SW 1271 (cell line): ENCODE data around the gene OAT.
"Not testable (repeated sequence)": the region's sequence is repeated elsewhere in the genome, so short reads cannot be mapped to it uniquely, and the experiment has no call there.

ENCODE experiments used
- DNase-seq, 2 experiments: peaks; one replicate each; lab custom pipeline; 2025; lab: John Stamatoyannopoulos, UW

Gene OAT

DNA sequence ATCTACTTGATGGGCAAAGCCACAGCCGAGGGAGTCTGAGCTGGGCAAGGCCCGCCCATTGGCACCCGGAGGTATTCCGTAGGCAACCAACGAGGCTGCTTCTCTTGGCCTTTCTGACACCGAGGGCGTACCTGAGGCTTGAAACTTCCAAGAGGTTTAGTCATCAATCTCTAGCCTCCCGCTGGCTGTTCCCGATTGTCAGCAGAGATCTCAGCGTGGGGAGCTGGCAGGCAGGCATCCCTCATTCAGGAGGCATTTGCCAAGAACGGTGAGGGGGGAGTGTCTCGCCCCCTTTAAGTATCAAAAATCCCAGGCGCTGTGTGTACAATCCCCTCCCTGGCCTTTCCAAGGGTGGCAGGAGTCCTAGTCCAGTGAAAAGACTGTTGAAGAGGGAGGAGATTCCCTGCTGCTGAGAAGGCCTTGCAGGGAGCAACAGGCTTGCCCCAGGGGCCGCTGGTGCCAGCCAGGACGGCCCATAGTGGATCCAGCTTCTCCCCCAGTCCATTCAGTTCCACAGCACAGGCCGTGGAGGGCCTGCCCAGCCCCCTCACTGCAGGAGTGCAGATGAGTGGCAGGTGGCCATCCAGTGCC, 39.7 kb downstream of the OAT start:
- DNase-seq: no peak

DNA sequence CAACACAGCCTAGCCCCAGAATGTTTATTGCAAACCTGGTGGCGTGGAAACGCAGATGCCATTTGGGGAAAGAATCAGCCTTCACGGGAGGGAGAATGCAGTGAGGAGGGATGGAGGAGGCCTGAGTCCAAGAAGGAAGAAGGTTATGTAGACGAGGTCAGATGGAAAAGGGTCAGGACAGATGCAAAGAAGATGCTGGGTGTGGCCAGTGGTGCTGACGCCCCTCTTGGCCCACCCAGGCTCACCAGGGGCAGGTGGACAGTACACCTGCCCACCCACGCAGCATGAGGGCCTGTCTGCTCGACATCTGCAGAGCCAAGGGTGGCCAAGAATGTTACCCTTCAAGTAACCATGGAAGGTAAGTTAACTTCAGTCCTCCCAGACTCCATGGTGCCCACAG, 40.5 kb downstream of the OAT start:
- DNase-seq: no peak

DNA sequence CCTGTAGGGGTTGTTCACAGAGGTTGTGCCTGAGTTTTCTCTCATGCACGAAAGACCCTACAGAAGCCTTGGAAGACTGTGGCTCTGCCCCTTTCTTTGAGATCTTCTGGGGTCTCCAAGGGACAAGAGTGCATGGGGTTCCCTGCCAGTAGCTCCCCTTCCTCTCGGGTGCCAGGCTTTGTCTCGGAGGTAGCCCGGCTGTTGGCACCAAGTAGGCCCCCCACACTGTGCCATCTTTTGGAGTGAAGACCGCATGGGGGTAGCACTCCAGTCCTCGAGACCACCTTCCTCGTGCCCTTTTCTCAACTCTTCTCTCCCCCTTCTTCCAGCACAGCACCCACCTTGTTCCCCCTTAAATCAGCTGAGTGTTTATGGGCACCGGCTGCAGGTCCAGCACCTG, 41.6 kb downstream of the OAT start:
- no peak for DNase-seq

DNA sequence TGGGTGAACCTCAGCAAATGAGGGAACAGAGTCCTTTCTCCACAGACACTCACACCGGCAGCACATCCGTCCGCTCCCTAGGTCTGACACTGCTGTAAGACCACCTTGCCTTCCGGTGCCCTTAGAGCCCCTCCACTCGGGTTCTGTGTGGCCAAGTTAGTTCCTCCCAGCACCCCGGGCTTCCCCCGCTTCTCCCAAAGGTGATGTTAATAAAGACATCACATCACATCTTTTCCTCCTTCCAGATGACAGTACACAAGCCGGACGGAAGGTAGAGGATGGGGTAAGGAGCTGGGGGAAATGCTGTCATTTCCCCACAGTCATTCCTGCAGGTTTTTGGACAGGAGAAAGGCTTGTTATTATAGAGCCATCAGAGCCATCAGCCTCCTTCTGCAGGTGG, 42.3 kb downstream of the OAT start:
- DNase-seq: no peak

DNA sequence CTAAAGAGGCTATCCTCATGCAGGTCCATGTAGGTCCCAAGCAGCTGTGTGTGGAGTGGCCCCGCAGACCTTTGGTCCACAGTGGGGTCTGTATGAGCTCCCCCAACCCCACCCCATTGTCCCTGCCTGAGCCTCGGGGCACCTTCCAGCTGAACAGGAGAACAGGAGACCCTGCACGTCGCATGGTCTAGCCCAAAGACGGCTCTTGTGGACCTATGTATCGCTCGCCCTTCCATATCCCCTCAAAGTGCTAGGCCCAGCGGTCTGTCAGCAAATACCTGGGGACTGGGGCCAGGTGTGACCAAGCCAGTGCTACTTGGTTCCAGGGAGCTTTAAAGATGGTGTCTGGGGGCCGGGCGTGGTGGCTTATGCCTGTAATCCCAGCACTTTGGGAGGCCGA, 43.0 kb downstream of the OAT start:
- DNase-seq: no peak

DNA sequence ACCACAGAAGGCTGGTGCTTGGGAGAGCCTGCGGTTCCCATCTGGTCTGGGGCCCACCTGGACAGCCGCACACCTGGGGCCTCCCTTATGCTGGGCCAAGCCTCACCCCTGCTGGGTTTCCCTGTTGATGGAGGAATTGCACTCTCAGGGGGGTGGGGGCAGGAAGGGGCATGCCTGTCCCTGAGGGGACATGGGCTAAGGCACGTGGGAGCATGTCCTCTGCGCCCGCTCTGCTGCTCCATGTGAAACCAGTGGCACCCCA, 43.4 kb downstream of the OAT start:
- DNase-seq: no peak

DNA sequence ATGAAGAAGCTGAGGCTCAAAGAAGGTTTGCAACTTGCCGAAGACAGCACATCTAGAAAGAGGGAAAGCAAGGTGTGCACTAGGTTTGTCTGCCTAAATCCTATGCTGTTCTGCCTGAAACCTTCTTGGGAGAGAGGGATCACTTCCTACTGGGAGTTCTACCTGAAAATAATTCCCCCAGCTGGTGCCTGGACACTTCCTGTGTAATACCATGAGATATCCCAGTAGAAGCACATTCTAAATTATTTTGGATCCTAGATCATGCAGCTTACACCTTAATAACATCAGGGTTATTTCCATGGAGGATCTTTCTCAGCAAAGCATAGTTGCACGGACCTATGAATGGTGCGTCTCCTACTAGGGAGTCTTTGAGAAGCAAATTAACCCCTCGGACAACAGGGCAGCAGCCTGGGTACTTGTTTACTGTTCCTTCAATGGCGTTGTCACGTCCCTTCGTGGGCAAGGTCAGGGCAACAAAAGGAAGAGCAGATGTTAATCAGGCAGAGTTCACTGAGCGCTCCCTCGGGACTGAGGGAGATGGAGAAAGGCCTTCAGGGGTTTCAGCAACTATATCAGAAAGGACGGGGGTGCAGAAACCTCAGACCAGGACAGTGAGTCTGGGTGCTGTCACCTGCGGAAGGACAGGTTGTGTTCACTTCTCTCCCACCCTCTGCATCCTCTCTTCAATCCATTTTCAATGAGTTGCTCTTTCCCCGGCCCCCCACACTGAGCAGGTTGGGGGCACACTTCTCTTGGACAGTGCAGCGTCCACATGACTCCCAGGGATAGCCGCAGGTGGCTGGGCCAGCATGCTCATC, 44.0 kb downstream of the OAT start:
- DNase-seq: no peak

DNA sequence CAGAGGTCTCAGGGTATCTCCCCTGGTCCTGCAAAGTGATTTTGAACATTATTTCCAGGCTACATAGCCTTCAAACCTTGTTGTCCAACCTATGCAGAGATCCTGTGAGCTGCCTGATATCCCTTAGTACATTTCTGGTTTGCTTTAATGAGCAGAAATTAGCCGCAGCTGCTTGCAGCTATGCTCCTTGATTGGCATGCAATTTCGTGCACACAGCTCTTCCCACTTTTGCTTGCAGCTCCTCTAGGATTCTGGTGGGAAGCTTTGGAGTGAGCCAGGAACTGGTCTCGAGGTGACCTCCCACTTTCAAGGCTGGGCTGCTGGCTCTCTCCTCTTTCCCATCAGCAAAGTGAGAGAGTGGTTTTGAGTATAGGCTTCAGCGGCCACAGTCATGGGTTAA, 45.8 kb downstream of the OAT start:
- DNase-seq: no peak

DNA sequence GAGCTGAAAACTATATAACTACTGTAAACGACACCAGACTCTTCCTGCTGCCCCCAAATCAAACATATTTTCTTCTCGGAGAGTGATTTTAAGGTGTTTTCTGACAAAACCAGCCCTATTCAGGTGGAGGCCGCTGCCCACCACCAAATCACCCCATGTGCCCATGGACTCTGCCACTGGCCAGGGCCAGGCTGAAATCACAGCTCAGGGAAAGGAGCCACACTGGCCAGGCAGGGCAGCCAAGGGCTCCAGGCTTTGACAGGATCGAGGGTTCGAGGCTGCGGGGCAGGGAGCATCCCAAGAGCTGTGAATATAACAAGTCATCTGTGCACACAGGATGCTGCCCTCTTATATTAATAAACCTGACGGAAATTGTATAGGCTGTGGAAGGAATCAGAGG, 48.3 kb downstream of the OAT start:
- DNase-seq: no peak

DNA sequence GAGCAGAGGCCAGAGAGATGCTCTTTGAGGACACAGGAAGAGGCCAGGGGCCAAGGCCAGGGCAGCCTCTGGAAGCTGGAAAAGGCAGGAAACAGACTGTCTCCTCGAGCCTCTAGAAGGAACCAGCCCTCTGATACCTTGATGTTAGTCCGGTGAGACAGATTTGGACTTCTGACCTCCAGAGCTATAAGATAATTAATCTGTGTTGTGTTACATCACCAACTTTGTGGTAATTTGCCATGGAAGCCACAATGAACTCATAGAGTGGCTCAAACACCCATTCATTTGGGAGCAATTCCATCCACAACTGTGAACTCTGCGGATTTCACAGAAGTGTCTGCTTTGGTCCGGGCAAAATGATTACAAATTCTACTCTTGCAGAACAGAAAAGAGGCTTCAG, 48.7 kb downstream of the OAT start:
- DNase-seq: no peak

DNA sequence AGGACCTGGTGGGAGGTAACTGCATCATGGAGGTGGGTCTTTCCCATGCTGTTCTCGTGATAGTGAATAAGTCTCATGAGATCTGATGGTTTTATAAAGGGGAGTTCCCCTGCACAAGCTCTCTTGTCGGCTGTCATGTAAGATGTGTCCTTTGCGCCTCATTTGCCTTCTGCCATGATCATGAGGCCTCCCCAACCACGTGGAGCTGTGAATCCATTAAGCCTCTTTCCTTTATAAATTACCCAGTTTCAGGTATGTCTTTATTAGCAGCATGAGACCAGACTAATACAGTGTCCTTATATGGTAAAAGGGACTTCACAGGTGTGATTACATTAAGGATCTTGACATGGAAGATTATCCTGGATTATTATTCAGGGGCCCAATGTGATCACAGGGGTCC, 49.2 kb downstream of the OAT start:
- DNase-seq: not testable (repeated sequence)

DNA sequence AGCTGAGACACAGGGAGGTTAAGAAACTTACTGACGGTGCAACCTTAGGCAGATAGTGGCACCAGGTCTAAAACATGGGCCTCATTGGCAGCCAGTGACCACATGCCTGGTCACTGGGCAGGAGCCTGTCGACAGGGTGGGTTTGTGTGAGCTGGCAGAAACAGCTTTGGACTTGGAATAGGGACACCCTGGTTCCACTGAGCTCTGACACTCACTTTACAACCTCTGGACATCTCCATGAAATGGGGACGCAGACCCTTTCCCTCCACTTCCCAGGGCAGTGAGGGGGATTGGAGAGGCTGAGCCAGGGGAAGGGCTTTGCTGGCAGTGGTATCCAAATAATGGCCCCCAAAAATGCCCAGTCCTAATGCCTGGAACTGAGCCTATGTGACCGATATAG, 49.7 kb downstream of the OAT start:
- no peak for DNase-seq

DNA sequence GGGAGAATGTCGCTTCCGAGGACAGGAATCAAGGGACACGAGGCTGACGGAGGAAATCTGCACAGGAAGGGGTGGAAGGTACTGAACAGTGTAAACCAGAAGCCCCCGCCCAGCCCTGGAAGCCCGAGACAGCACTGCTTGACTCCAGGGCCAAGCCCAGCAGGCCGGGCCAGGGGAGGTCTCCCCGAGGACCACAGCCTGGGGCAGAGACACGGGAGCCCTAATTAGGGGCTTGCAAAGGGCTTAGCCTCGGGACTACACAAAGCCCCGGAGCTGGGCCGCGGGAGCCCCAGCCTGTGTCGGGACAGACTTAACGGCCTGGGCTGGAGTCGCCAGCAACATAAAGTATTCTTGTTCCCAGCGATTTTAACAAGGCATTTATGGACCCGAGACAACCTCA, 50.8 kb downstream of the OAT start:
- DNase-seq: no peak

DNA sequence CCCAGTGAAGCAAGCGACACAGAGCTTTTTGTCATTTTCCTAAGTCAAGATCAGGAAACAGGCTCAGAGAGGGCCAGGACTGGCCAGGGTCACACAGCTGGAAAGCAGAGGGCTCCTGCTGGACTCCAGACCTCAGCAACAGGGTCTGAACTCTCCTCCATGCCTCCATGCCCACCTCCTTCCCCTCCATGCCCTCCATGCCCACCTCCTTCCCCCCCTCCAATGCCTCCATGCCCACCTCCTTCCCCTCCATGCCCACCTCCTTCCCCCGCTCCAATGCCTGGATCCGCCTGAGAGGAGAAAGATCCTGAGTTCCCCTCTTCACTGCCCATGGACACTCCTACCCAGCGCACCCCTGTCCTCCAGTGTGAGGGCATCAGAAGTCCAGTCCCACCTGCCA, 51.3 kb downstream of the OAT start:
- no peak for DNase-seq

DNA sequence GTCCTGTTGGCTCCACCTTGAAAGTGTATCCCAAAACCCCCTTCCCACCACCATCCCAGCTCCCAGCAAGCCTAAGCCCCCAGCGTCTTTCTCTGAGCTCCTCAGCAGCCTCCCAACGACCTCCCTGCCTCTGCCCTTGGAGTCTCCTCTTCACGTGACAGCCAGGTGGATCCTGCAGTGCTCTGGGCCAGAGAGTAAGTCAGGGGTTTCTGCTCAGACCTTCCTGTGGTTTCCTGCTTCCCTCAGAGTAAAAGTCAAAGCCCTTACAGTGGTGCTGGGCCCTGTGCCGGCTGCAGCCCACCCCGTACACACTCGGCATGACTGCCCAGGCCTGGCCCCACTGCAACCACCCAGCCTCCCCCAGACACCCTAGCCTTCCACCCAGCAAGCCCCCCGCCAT, 51.9 kb downstream of the OAT start:
- no peak for DNase-seq

DNA sequence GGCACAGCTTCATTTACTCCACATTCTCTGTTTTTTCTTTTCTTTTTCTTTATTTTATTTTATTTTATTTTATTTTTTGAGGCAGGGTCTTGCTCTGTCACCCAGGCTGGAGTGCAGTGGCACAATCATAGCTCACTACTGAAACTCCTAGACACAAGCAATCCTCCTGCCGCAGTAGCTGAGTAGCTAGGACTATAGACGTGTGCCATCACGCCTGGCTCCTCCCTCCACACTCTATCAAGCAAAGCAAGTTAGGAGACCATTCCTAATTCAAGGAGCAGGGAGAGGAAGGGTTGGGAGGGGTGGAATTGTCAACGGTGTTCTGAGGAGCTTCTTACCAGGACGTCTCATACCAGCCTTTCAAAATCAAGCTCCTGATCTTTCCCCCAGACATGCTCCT, 52.4 kb downstream of the OAT start:
- DNase-seq: no peak

DNA sequence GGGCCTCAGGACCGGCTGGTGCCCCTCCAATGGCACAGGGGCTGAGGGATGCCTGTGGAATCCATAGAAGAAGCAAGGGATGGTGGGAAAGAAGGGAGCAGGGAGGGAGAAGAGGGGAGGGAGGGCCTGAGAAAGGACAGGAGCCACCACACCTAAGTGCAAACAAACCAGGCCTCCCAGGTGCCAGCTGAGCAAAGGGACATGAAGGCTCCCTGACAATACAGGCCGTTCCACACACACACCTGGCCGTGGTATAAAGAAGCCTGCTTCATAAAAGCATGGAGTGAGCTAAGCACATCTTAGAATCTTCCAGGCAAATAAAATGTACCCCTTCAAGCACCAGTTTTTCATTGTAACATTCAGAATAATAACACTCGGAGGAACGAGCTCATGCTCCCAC, 54.0 kb downstream of the OAT start:
- DNase-seq: no peak

DNA sequence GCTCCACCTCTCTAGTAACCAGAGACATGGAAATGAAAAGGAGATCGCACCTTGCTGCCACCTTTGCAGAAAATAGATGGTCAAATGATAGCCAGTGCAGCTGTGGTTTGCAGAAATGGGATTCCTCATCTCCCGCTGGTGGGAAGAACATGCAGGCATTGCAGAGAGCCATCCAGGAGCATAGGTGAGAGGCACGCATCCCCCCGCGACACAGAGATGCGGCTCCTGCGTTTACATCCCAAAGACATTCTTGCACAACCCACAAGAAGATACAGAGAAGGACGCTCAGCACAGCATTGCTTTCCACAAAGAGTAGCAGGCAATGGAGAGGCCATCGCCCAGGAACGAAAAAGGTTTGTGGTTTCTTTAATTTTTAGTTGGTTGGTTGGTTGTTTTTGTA, 56.2 kb downstream of the OAT start:
- DNase-seq: no peak

DNA sequence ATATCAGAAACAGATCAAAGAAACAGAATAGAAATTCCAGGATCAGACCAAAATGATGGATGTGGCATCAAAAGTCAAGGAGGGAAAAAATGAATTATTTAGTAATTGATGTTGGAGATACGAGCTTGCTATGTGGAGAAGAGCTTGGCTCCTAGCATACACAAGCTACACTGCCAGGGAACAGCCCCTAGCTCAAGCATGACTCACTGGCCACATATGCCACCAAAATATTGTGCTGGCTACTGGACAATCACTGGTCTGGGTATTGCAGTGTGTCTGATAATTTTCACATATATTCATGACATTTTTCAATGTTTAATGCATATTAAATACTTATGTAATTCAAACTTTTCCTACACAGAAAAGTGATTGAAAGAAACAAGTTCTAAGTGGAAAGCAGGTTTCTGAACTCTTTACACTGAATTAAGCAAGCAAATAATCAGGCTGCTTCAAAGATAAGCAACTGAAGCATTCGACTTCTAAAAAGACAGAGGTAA, 59.3 kb downstream of the OAT start:
- no peak for DNase-seq

DNA sequence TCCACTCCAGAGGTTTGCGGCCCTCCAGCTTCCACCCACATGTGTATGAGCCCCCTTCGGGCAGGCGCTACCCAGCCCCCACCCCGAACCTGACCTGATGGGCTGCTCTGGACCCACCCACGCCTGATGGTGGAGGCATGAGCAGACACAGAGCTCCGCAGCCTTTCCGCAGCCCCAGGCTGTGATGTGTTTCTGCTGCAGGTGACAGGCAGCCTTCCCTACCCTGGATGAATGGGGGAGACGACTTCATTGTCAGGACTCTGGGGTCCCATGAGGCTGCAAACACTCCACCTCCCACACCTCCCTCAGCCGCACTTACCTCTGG, 61.2 kb downstream of the OAT start:
- DNase-seq: no peak

DNA sequence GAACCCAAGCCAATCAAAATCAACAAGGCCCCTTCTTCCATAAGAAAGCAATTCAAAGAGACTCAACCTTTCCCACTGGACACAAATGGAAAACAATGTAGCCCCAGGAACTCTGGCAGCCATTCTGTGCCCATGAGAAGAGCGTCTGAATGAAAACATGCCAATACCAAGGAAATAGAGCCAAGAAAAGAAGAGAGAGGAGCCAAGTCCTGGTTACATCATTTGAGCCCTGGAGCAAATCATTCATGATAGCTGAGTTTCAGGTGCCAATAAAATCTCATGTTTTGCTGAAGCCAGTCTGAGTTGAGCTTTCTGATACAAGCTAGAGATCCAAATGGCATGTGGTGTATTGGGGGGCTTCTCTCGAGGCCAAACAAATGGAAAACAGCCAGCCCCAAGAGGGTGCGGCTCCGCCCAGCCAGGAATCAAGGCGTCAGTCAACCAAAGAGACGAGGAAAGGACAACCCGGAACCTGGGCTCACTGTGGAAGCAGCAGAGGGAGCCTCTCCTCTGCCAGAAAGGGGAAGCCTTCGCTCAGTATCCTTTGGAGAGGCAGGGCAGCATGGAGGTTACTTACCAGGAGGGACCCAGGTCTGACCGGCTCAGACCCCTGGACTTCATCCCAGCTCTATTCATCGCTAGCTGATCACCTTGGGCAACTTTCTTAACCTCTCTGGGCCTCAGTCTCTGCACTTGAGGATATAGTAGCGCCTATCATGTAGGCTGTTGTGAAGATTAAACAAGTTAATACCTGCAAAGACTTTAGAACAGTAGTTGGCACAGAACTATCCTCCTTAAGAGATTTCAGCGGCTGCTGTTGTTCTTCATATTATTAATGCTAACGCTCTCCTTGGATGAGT, 61.8 kb downstream of the OAT start:
- DNase-seq: no peak

DNA sequence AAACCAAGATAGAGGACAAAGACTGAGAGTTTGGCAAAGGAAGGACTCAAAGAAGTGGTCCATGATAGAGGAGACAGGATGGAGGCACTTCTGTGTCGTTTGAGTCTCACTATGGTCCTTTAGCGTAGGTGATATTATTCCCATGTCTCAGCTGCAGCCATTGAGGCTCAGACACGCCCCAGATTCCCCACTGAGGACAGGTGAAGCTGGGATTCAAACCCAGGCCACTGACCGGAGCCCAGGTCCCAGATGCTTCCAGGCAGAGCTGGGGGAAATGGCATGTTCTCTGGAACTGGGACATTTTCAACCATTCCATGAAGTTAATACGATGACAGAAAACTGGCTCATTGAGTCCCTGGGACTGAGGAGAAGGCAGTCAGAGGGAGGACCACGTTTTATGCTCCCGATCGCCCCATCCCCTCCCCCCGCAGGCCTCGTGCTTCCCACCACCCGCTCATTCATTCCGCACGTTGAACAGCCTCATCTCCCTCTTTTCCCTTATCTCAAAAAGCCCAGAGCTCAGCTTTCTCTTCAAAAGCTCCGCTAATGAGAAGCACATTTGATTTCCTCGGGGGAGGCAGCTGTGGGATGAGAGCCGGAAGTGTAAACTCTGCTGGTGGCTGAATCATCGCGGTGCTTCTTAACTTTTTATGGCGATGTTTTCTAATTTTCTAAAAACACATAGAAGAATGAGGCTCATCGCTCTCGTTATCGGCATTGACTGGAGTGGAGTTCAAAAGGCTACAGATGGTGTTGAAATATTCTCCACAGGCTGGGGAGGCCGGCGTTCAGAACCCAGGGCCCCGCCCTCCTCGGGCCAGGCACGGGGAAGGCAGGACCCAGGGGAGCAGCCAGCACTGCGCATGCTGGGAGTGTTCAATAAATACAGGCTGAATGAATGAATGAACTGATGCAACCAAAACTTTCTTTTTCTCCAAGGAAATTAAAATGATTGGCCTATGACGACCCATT, 64.0 kb downstream of the OAT start:
- no peak for DNase-seq
